HG03064 (cell line): ENCODE data around the gene NRF1.

Experiments used
- ATAC-seq: cut with Tn5 transposase; IDR thresholded peaks from one replicate; pipeline ENCODE4 v1.9.1; 2021; ENCODE audit warnings: low read depth; ENCODE audit not compliant: unreplicated experiment

The NRF1 gene

DNA sequence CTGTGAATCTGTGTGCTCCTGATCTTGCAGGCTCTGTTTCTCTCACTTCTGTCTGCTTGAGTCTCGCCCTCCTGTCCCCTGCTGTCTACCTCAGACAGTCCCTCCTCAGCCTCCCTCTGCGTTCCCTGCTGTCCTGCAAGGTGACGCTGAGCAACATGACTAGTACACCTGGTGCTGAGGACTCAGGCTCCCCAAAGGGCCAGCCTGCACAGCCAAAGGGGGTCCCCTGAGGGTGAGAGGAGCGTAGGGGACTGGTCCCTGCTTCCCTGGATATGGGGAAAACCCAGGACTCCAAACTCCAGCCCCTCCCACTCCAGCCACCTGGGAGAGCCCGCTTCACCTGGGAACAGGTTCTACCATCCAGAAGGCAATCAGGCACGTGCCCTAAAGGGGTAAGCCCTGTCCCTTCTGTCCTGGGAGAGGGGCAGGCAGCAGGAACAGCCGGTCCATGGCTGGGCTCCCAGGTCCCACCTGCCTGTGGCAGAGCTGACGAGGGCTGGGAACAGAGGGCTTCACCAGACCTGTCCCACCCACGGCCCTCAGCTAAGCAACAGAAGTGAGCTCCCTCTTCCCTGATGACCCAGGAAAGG is 184.8 kb downstream of the NRF1 start:
- no peak for ATAC-seq

DNA sequence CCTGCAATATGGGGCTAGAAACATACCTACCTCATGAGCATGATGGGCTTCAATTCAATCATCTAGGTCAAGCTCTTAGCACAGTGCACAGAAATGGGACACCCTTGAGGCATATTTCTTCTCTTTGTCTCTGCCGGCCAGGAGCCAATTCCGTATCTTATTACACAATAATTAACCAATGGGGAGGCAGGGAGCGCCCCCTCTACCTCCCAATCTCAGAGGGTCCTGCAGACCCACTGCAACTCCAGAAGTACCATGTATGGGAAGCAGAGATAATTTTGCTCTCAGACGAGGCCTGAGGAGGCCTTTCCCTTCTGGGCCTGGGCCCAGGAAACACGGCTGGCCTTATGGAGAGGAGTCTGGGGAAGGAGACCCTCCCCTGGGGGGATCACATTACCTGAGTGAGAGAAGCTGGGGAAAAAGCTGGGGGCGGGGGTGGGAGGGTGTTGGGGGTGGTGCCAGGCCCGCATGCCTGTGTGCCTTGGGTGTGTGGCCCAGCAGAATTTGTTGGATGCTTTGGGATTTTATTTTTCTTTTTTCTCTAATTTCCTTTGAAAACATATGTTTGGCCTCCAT is 185.8 kb downstream of the NRF1 start:
- ATAC-seq: no peak

DNA sequence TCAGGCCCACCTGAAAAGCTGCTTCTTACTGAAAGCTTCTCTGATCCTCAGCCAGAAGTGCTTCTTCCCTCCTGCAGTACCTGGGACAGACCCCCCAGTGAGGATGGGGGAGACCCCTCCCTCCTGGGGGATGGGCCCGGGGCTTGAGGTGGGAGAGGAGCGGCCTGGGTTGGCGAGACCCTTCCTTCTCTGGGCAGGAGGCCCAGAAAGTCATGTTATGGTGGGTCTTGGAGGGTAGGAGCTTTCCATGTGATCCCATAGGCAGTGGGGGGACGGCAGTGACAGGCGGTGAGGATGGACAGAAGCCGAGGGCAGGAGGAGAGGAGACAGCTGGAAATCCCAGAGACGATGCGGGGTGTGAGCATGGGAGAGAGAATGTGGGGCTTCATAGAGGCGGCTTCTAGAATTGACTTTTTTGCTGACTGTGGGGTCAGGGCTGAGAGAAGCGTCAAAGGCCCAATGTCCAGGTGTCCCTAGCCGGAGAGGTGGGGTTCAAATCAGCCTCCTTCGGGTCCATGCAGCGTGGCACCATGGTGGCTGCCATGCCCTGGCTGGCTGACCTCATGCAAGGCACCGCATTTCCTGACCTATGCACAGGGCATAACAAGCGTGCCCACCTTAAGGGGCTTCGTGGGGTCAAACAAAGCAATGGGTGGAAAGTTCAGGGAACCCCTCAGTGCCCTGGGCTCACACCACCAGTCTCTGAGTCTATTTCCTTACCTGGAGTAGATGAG is 187.3 kb downstream of the NRF1 start:
- ATAC-seq: no peak

DNA sequence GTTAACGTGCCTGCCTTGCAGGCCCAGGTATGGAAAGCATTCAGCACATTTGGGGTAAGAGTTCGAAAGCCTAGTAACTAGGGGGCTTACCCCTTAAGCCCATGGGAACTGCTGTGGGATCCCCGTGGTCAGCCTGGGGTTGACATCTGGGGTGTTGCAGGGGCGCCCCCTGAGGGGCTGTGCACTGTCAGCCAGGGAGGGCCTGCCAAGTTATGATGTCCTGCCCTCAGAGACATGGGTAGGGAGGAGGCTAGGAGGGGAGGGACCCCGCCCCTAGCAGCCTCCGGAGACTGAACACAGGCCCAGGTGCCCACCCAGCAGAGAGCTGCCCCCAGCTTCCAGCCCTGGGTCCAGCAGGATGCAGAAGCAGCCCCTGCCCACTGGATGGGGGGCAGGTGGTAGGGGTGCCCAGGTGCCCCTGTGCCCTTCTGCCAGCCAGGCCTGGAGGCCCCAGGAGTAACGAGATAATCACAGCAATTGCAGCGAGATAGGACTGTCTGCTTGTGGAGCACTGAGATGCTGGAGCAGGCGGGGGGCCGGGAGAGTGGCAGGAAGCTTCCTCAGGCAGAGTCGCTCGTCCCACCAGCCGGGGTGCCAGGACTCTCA is 187.9 kb downstream of the NRF1 start:
- no peak for ATAC-seq

DNA sequence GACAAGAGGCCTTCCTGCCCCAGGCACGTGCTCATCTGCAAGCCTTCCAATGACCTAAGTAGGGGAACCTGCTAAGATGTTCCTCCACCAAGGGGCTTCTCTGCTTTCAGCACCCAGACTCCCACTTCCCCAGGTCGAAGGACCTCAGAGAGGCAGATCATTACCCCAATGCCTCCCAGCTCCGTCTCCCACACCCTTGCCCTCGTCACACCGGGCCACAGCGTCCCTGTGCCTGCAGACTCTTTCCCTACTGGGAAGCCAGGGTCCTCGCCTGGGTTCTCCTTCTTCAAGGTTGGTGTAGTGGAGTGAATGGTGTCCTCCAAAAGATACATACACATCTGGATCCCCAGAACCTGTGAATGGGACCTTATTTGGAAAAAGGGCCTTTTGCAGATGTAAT is 189.4 kb downstream of the NRF1 start:
- no peak for ATAC-seq

DNA sequence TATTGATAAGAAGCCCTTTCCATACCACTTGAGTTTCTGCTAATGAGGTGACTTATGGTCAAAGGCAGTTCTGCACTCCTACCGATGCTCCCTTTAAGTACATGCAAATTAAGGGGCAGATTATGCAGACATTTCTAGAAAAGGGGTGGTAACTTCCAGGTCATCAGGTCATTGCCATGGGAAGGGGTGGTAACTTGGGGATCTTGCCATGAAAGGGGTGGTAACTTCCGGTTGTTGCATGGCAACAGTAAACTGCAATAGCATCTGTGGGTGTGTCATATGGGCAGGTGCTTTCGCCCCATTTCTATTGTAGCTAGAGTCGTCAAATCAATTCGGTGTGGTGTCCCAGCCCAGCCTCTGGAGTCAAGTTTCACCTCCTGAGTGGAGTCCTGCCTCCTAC is 190.4 kb downstream of the NRF1 start:
- no peak for ATAC-seq

DNA sequence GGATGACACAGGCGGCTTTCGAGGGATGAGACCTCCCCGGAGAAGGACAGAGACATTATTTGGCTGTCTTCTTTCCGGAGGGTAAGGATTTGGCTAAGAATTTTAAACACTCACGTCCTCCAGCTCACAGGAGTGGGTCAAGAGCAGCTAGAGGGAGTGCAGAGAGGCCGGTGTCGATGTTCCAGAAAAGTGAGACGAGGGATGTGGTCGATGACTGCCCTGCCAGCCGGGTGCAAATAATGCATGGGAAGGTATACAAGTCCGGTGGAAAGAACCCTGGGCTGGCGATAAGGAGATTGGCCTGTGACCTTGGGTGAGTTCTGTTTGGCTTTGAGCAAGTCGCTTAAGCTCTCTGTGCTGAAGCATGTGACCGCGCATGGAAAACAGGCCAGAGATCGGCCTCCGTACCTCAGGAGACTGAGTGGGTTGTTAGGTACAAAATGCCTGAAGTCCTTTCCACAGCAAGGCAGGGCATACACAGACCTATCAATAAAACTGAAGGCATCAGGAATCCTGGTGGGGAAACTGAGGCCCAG is 192.1 kb downstream of the NRF1 start:
- no peak for ATAC-seq

DNA sequence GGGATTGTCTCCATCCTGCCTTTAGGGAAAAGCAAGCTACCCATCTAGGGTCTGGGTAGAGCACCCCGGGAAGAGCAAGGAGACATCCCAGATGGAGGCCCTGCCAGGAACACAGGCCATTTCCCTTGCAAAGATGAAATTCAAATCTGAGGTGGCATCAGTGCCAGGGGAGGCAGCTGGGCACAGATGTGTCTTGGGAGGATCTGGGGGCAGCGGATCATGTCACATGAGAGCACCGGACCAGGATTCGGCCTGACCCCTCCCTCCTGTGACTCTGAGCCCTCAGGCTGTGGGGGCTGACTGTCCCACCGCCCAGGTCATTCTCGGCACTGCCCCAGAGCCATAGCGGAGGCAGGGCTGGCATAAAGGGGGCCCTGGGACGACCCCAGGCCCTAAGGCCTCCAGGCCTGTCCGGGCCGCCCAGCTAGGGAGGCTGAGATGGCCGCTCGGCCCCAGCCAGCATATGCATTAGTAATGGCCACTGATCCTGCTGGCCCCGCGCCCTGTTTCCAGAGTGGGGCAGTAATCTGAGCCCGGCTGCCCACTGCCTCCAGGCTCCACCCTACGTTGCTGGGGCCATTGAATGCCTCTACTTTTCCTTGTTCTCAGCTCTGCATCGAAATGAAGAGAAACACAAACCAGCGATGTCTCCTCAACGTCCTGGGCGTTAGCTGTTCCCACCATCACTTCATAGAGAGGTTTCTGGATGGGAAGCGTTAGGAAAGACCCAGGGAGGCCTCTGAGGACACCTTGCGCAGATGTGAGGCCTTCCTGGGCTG is 192.8 kb downstream of the NRF1 start:
- no peak for ATAC-seq

DNA sequence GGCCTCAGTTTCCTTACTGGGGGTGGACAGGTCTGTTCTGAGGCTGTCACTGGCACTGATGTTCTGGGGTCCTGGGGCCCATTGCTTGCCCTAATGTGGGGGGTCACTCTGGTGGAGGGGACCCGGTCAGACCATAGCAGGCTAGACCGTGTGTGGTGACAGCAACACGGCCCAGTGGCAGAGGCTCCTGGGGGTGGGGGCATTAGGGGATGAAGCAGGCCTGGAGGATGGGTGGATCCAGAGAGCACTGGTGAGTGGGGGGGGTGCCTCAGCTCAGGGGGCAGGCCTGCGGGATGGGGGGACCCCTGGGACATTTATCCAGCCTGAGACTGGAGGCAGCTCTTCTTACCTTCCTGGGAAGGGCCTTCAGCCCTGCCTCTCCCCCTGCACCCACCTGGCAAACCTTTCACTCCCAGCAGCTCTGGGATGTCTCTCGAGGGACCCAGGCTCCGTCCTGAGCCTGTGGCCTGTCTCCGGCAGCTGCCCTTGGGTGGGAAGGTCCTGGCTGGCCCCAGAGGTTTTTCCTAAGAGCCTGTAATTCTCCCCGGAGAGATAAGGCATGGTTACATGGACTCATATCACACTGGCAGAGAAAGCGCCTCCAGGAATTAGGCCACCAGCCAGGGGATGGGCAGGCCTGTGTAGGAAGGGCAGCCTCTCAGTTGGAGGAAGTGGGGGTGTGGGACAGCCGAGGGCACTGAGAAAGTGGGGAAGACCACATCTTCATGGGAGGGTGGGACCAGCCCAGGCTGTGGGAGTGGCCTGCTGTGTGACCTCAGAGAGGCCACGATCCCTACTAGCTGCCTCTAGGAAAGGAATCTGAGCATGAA is 193.6 kb downstream of the NRF1 start:
- no peak for ATAC-seq
